Suprapubic skin (tissue), 3 donors: ENCODE measurements around the gene MYL3.
A peak's percentile ranks its signal among the peaks of the same experiment; 100 is the strongest.

Experiments
- CTCF ChIP-seq, 2 donors: fragments of 200-600 bp in 1 of 2; fragments of 450-650 bp in 1 of 2; sonication (generic) in 1 of 2; IDR thresholded peaks; one replicate each; pipeline ENCODE4 v1.5.1; 2016 to 2019; ENCODE audit warnings: antibody characterized with exemption in 2 of 2, mild to moderate bottlenecking in 1 of 2, moderate library complexity in 1 of 2
- EP300 ChIP-seq: sonication (generic); formaldehyde crosslinking; IDR thresholded peaks from one replicate; pipeline ENCODE4 v1.6.1; 2017; ENCODE audit warnings: antibody characterized with exemption
- POLR2A ChIP-seq, 2 donors: fragments of 450-650 bp; IDR thresholded peaks; one replicate each; pipeline ENCODE4 v1.6.1; 2017; ENCODE audit warnings: antibody characterized with exemption in 2 of 2, mild to moderate bottlenecking in 2 of 2, moderate library complexity in 2 of 2

- TF ChIP-seq EP300 (no peak), CTCF (IDR thresholded peaks at IDR 0.05) (peak; percentile 10 to 73), POLR2A (IDR thresholded peaks at IDR 0.05) (no peak)
Measured at GRCh38 chr3:46845860-46846623, 17.2 kb downstream of the MYL3 start.
